GM23338 (cell line): Measurements from ENCODE around the gene ASPDH. TPM values are rescaled to one million over a fixed set of nuclear protein-coding genes. Genes with fewer than 3 reads are reported as not detected.

Source experiments
- ATAC-seq: fragments of 200-7000 bp; cut with Tn5 transposase; 3 replicates; pipeline ENCODE4 v1.9.1; 2020
- DNase-seq: peaks from one replicate; pipeline ENCODE4 v3.0.0-alpha.2; 2015; ENCODE audit warnings: low spot score
- H2AFZ ChIP-seq: fragments of 200-600 bp; sonication (generic); 2 replicates; pipeline ENCODE4 v1.8.0; 2016; ENCODE audit warnings: antibody characterized with exemption, mild to moderate bottlenecking, moderate library complexity
- H3F3A ChIP-seq: fragments of 200-600 bp; sonication (generic); replicated peaks from 2 replicates; pipeline ENCODE4 v1.8.0; 2017; ENCODE audit warnings: antibody characterized with exemption, mixed run types, low read depth
- H3K27ac ChIP-seq: fragments of 200-600 bp; sonication (generic); 2 replicates; pipeline ENCODE4 v1.6.1; 2016; ENCODE audit warnings: low read depth
- H3K27me3 ChIP-seq: fragments of 200-600 bp; sonication (generic); 2 replicates; pipeline ENCODE4 v1.8.0; 2016; ENCODE audit warnings: mild to moderate bottlenecking, mixed run types, moderate library complexity; ENCODE audit not compliant: insufficient read depth
- H3K36me3 ChIP-seq: fragments of 200-600 bp; sonication (generic); 2 replicates; pipeline ENCODE4 v1.8.0; 2016; ENCODE audit warnings: mild to moderate bottlenecking; ENCODE audit not compliant: insufficient read depth
- H3K4me1 ChIP-seq: fragments of 200-600 bp; sonication (generic); 2 replicates; pipeline ENCODE4 v1.8.0; 2016; ENCODE audit warnings: mild to moderate bottlenecking, moderate library complexity; ENCODE audit not compliant: insufficient read depth
- H3K4me2 ChIP-seq: fragments of 200-600 bp; sonication (generic); 2 replicates; pipeline ENCODE4 v1.7.1; 2017; ENCODE audit warnings: mixed run types
- H3K4me3 ChIP-seq: fragments of 200-600 bp; sonication (generic); 2 replicates; pipeline ENCODE4 v1.6.1; 2016; ENCODE audit warnings: mixed run types
- H3K79me2 ChIP-seq: fragments of 200-600 bp; sonication (generic); replicated peaks from 2 replicates; pipeline ENCODE4 v1.8.0; 2017; ENCODE audit warnings: mild to moderate bottlenecking; ENCODE audit not compliant: insufficient read depth
- H3K9me2 ChIP-seq: fragments of 200-600 bp; sonication (generic); 2 replicates; pipeline ENCODE4 v1.8.0; 2017; ENCODE audit not compliant: insufficient read depth
- H4K20me1 ChIP-seq: fragments of 200-600 bp; sonication (generic); replicated peaks from 2 replicates; pipeline ENCODE4 v1.8.0; 2017; ENCODE audit warnings: mild to moderate bottlenecking; ENCODE audit not compliant: insufficient read depth
- H3K27ac Mint-ChIP-seq: 2 replicates; pipeline ENCODE4 v1.8.0; 2020; ENCODE audit warnings: inconsistent platforms, mild to moderate bottlenecking, moderate library complexity, mixed read lengths
- H3K27me3 Mint-ChIP-seq: 3 replicates; pipeline ENCODE4 v1.8.0; 2022; ENCODE audit warnings: low read depth, mild to moderate bottlenecking, moderate library complexity, mixed read lengths, inconsistent platforms; ENCODE audit not compliant: insufficient read depth, poor library complexity
- H3K36me3 Mint-ChIP-seq: 3 replicates; pipeline ENCODE4 v1.8.0; 2021; ENCODE audit warnings: low read depth, mild to moderate bottlenecking, inconsistent platforms, moderate library complexity, mixed read lengths
- H3K4me1 Mint-ChIP-seq: 3 replicates; pipeline ENCODE4 v1.8.0; 2020; ENCODE audit warnings: mild to moderate bottlenecking, inconsistent platforms, mixed read lengths
- H3K4me3 Mint-ChIP-seq: 3 replicates; pipeline ENCODE4 v1.8.0; 2021; ENCODE audit warnings: moderate library complexity, mild to moderate bottlenecking, inconsistent platforms, mixed read lengths
- H3K9me3 Mint-ChIP-seq: 3 replicates; pipeline ENCODE4 v1.8.0; 2020; ENCODE audit warnings: moderate library complexity, mild to moderate bottlenecking, inconsistent platforms, mixed read lengths
- CREB1 ChIP-seq: fragments of 250-450 bp; sonication (Bioruptor Pico); IDR thresholded peaks from 2 replicates; pipeline ENCODE4 v1.5.0; 2020; ENCODE audit warnings: low read depth, mild to moderate bottlenecking, moderate library complexity
- CTCF ChIP-seq, 2 experiments: fragments of 200-600 bp in 1 of 2; sonication (generic) in 1 of 2; conservative IDR thresholded peaks; 2 replicates each; pipeline versions ENCODE4 v1.5.1 to v1.6.1; 2016 to 2017; ENCODE audit warnings: antibody characterized with exemption in 2 of 2, low read depth in 2 of 2, mild to moderate bottlenecking in 2 of 2, moderate library complexity in 1 of 2
- EZH2 ChIP-seq: fragments of 200-600 bp; sonication (generic); IDR thresholded peaks from one replicate; pipeline ENCODE4 v1.8.0; 2017; ENCODE audit warnings: antibody characterized with exemption, mild to moderate bottlenecking, low read depth; ENCODE audit not compliant: unreplicated experiment
- EZH2phosphoT487 ChIP-seq: fragments of 200-600 bp; sonication (generic); IDR thresholded peaks from one replicate; pipeline ENCODE4 v1.8.1; 2018; ENCODE audit warnings: antibody characterized with exemption; ENCODE audit not compliant: unreplicated experiment
- JUNB ChIP-seq: IDR thresholded peaks from one replicate; pipeline ENCODE4 v1.6.1; 2016; ENCODE audit warnings: antibody characterized with exemption; ENCODE audit not compliant: unreplicated experiment
- NANOG ChIP-seq: IDR thresholded peaks from 2 replicates; pipeline ENCODE4 v1.6.1; 2016; ENCODE audit warnings: antibody characterized with exemption, borderline replicate concordance
- POLR2AphosphoS5 ChIP-seq: IDR thresholded peaks from 2 replicates; pipeline ENCODE4 v1.6.1; 2016; ENCODE audit warnings: antibody characterized with exemption, low read depth
- STAT1 ChIP-seq: IDR thresholded peaks from one replicate; pipeline ENCODE4 v1.6.1; 2016; ENCODE audit warnings: antibody characterized with exemption; ENCODE audit not compliant: unreplicated experiment
- ZNF114 ChIP-seq: fragments of 250-450 bp; sonication (Bioruptor Pico); IDR thresholded peaks from 2 replicates; pipeline ENCODE4 v1.5.0; 2020; ENCODE audit warnings: mild to moderate bottlenecking, moderate library complexity
- ZNF331 ChIP-seq: fragments of 250-450 bp; sonication (Bioruptor Pico); IDR thresholded peaks from 2 replicates; pipeline ENCODE4 v1.5.0; 2020; ENCODE audit warnings: low read depth, mild to moderate bottlenecking, moderate library complexity
- ZNF462 ChIP-seq: fragments of 250-450 bp; sonication (Bioruptor Pico); IDR thresholded peaks from 2 replicates; pipeline ENCODE4 v1.5.0; 2020; ENCODE audit warnings: mild to moderate bottlenecking, moderate library complexity
- polyA plus RNA-seq: library from polyadenylated mRNA; unstranded; fragments of >200 nt; fragmentation: Nextera tagmentation; extraction: Ambion mirVana; gene quantifications from 2 replicates; pipeline ENCODE4 v1.2.1, GENCODE V29; 2016
- total RNA-seq: library from RNA; depleted of rRNA; stranded (reverse); fragments of >200 nt; shearing (Covaris generic); gene quantifications from 2 replicates; pipeline ENCODE4 v1.2.3, GENCODE V29; 2014

The ASPDH gene
- total and polyA plus RNA-seq, 2 experiments from 2014 or later = not detected

GRCh38 chr19:50547385-50548190 is 33.9 kb upstream of the ASPDH start:
- no peaks in the 10 kb centered on the region; the same call in 1 of the 2 replicates for H4K20me1 ChIP-seq
- Mint-ChIP-seq H3K27me3 (peaks cover 5% of the 10 kb centered on the region), H3K9me3 (peaks cover 87% of the 10 kb centered on the region), H3K4me1 (no peaks in the 10 kb centered on the region), H3K4me3 (no peak overlapping the region), H3K36me3 (peaks cover 28% of the 10 kb centered on the region), H3K27ac (no peak overlapping the region)
- H2AFZ ChIP-seq = no peak overlapping the region
- H3K4me3 ChIP-seq = no peak overlapping the region
- peaks cover 31% of the 10 kb centered on the region for H3K27me3 ChIP-seq
- H3F3A ChIP-seq = no peaks in the 10 kb centered on the region
- TF ChIP-seq STAT1 (no peak), CTCF (conservative IDR thresholded peaks at IDR 0.05; ENCODE audit: low read depth in 2 of 2) (peak; percentile 26 to 51), JUNB (no peak)
- no peak overlapping the region for H3K4me2 ChIP-seq
- H3K9me2 ChIP-seq = no peaks in the 10 kb centered on the region
- ATAC-seq = no peak
- no peaks in the 10 kb centered on the region for H3K79me2 ChIP-seq
- H3K4me1 ChIP-seq = peaks cover 6% of the 10 kb centered on the region
- H3K27ac ChIP-seq = no peak overlapping the region
- no peak for DNase-seq
- H3K36me3 ChIP-seq = no peaks in the 10 kb centered on the region

GRCh38 chr19:50546527-50547221 is 33.0 kb upstream of the ASPDH start:
- Mint-ChIP-seq H3K27ac (no peak overlapping the region), H3K9me3 (peaks cover 85% of the 10 kb centered on the region)
- no peak overlapping the region for H3K4me3 ChIP-seq
- TF ChIP-seq STAT1 = no peak
- TF ChIP-seq ZNF114 (CRISPR knock-in tag) = no peak
- no peak for TF ChIP-seq NANOG
- TF ChIP-seq ZNF331 (CRISPR knock-in tag) = no peak
- no peak for TF ChIP-seq EZH2phosphoT487
- TF ChIP-seq CREB1 = no peak
- TF ChIP-seq ZNF462 (CRISPR knock-in tag) = no peak
- TF ChIP-seq EZH2 = no peak
- TF ChIP-seq JUNB = no peak
- TF ChIP-seq POLR2AphosphoS5 = no peak

More at GRCh38 chr19:50546527-50547221, 33.0 kb upstream of the ASPDH start:
- no peak overlapping the region for H3K27ac ChIP-seq
- no peaks in the 10 kb centered on the region for H3K79me2 ChIP-seq
- Mint-ChIP-seq H3K36me3 (peaks cover 29% of the 10 kb centered on the region), H3K4me3 (no peak overlapping the region), H3K4me1 (no peaks in the 10 kb centered on the region), H3K27me3 (peaks cover 2% of the 10 kb centered on the region)
- no peak for DNase-seq
- peaks cover 21% of the 10 kb centered on the region for H3K27me3 ChIP-seq
- H4K20me1 ChIP-seq = no peaks in the 10 kb centered on the region; the same call in 1 of the 2 replicates
- no peaks in the 10 kb centered on the region for H3K36me3 ChIP-seq
- H3F3A ChIP-seq = no peaks in the 10 kb centered on the region
- no peak overlapping the region for H2AFZ ChIP-seq
- no peak overlapping the region for H3K4me2 ChIP-seq
- H3K9me2 ChIP-seq = no peaks in the 10 kb centered on the region
- ATAC-seq = no peak
- H3K4me1 ChIP-seq = peaks cover 6% of the 10 kb centered on the region
